ENCODE data around the gene FBXL16.

DNA sequence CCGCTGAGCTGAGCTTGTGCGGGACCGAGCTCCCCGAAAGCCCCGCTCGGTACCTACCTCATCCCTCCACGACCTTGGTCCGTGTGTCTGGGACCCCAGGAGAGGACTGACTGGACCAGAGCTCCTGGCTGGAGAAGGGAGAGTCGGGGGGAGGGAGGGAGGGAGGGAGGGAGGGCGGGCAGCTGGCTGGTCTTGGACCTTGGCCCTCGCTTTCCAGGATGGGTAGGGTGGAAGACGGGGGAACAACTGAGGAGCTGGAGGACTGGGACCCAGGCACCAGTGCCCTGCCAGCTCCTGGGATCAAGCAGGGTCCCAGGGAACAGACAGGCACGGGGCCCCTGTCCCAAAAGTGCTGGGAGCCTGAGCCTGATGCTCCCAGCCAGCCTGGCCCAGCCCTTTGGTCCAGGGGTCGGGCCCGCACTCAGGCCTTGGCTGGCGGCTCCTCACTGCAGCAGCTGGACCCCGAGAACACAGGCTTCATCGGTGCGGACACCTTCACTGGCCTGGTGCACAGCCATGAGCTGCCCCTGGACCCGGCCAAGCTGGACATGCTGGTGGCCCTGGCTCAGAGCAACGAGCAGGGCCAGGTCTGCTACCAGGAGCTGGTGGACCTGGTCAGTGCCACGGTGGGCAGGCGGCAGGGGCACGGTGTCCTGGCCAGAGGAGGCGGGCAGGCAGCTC lies 29.6 kb downstream of the FBXL16 start:
- TF ChIP-seq CTCF (IDR thresholded peaks at IDR 0.05) (no peak), POLR2A (IDR thresholded peaks at IDR 0.05) (no peak)

All from upper lobe of left lung (tissue), 4 donors.